Measurements from ENCODE around the gene MMP25. TPM values are rescaled to one million over a fixed set of nuclear protein-coding genes. Genes with fewer than 3 reads are reported as not detected.

The MMP25 gene
- total and polyA plus RNA-seq, 9 of the 15 experiments (the other 6 are each of a cell fraction or from before 2014, with no cell fraction given): 0.03 to 0.04 TPM; not detected in 7

- TF ChIP-seq MGA (IDR thresholded peaks at IDR 0.05) (0 out of 2 replicates have a peak, but pooled peaks have one; percentile 40), POLR2G (IDR thresholded peaks at IDR 0.05; ENCODE audit: low read depth, low read length) (peak; percentile 93), CCNT2 (IDR thresholded peaks at IDR 0.05; ENCODE audit: borderline replicate concordance, extremely low read depth, insufficient read length, low read depth, low read length) (peak; percentile 50), ZBTB17 (CRISPR knock-in tag; IDR thresholded peaks at IDR 0.05) (peak; percentile 67; the same call in 1 of the 2 replicates), MNT (conservative IDR thresholded peaks at IDR 0.05) (peak; percentile 53 to 71; a peak in 3 of 4 replicates), THAP12 (CRISPR knock-in tag; IDR thresholded peaks at IDR 0.05) (peak; percentile 67; the same call in 1 of the 2 replicates), SMAD1 (IDR thresholded peaks at IDR 0.05; ENCODE audit: low read depth, low read length, partially characterized antibody) (peak; percentile 66), SIN3A (IDR thresholded peaks at IDR 0.05; ENCODE audit: borderline replicate concordance in 2 of 2, control insufficient read depth in 1 of 2, low read depth in 2 of 2, low read length in 2 of 2) (peak; percentile 56 to 98; a peak in 2 of 4 replicates)
Observed at GRCh38 chr16:3106205-3106928, 60.0 kb downstream of the MMP25 start (continued).

Measured in K562 (cell line).